Hepatocyte (in vitro differentiated cells): Measurements from ENCODE around the gene SUGCT.
"Not testable (repeated sequence)": the region's sequence is repeated elsewhere in the genome, so short reads cannot be mapped to it uniquely, and the experiment has no call there.

Experiments used
- EZH2 ChIP-seq: fragments of 200-600 bp; sonication (generic); IDR thresholded peaks from 2 replicates; pipeline ENCODE4 v1.6.1; 2016; ENCODE audit warnings: antibody characterized with exemption, mild to moderate bottlenecking, borderline replicate concordance
- TF ChIP-seq, protein P1 (sequence below): fragments of 200-600 bp; sonication (generic); IDR thresholded peaks from 2 replicates; pipeline ENCODE4 v1.5.1; 2016; ENCODE audit warnings: antibody characterized with exemption, mild to moderate bottlenecking; ENCODE audit not compliant: poor library complexity

DNA sequence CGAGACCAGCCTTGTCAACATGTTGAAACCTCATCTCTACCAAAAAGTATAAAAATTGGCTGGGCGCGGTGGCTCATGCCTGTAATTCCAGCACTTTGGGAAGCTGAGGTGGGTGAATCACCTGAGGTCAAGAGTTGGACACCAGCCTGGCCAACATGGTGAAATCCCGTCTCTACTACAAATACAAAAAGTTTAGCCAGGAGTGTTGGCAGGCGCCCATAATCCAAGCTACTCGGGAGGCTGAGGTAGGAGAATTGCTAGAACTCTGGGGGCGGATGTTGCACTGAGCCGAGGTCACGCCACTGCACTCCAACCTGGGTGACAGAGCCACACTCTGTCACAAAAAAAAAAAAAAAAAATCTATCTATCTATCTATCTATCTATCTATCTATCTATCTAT lies 279.9 kb downstream of the SUGCT start:
- TF ChIP-seq, protein P1, sequence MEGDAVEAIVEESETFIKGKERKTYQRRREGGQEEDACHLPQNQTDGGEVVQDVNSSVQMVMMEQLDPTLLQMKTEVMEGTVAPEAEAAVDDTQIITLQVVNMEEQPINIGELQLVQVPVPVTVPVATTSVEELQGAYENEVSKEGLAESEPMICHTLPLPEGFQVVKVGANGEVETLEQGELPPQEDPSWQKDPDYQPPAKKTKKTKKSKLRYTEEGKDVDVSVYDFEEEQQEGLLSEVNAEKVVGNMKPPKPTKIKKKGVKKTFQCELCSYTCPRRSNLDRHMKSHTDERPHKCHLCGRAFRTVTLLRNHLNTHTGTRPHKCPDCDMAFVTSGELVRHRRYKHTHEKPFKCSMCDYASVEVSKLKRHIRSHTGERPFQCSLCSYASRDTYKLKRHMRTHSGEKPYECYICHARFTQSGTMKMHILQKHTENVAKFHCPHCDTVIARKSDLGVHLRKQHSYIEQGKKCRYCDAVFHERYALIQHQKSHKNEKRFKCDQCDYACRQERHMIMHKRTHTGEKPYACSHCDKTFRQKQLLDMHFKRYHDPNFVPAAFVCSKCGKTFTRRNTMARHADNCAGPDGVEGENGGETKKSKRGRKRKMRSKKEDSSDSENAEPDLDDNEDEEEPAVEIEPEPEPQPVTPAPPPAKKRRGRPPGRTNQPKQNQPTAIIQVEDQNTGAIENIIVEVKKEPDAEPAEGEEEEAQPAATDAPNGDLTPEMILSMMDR = not testable (repeated sequence)
- TF ChIP-seq EZH2 = not testable (repeated sequence)
